Body of pancreas (tissue), 4 donors: ENCODE measurements around the gene YIF1A.

Experiments used
- POLR2A ChIP-seq, 3 donors: fragments of 450-650 bp; IDR thresholded peaks; one replicate each; pipeline ENCODE4 v1.6.1; 2016; ENCODE audit warnings: antibody characterized with exemption in 3 of 3, mild to moderate bottlenecking in 2 of 3
- TF ChIP-seq, protein P1 (sequence below), 7 experiments: fragments of 450-650 bp in 4 of 7; fragments of 200-600 bp in 3 of 7; sonication (generic) in 3 of 7; IDR thresholded peaks; one replicate each; pipeline ENCODE4 v1.5.1; 2016 to 2019; ENCODE audit warnings: antibody characterized with exemption in 7 of 7

DNA sequence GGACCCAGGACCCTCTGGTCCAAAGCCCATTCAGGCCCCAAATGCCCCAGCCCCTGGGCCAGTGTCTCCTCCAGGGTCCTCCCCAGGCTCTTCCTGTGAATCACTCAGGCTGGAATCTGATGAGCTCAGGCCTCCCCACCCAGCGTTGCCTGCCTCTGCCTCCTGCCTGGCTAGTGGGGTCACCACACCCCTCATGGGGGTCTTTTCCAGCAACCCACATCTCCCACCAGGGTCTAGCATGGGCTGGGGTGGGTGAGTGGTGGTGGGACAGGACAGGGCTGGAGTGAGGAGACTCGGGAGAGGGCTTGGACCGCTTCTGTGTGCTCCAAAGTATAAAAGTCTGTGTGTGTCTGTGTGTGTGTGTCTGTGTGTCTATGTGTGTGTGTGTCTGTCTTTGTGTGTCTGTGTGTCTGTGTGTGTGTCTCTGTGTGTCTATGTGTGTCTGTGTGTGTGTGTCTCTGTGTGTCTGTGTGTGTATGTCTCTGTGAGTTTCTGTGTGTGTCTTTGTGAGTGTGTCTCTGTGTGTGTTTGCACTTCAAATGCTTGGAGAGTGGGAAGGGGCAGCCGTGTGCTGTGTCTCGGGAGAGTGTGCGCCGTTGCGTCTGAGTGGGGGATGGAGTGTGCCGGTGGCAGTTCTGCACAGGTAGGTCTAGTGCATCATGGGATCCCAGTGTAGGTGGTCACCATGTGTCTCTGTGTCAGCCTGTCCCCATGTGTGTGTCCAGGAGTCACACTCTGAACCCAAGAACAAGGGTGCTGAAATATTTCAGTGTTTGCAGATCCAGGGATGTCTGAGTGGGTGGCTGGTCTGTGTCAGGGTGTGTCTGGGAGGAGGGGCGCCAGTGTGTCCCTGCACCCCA, 38.5 kb upstream of the YIF1A start:
- TF ChIP-seq, protein P1, sequence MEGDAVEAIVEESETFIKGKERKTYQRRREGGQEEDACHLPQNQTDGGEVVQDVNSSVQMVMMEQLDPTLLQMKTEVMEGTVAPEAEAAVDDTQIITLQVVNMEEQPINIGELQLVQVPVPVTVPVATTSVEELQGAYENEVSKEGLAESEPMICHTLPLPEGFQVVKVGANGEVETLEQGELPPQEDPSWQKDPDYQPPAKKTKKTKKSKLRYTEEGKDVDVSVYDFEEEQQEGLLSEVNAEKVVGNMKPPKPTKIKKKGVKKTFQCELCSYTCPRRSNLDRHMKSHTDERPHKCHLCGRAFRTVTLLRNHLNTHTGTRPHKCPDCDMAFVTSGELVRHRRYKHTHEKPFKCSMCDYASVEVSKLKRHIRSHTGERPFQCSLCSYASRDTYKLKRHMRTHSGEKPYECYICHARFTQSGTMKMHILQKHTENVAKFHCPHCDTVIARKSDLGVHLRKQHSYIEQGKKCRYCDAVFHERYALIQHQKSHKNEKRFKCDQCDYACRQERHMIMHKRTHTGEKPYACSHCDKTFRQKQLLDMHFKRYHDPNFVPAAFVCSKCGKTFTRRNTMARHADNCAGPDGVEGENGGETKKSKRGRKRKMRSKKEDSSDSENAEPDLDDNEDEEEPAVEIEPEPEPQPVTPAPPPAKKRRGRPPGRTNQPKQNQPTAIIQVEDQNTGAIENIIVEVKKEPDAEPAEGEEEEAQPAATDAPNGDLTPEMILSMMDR (IDR thresholded peaks at IDR 0.05), result no peak
- no peak for TF ChIP-seq POLR2A (IDR thresholded peaks at IDR 0.05)
